NCI-H748 treated with DMSO at 0.1 percent for 48 hours (cell line): ENCODE results near the gene SPRY2.
"Not testable (repeated sequence)": the region's sequence is repeated elsewhere in the genome, so short reads cannot be mapped to it uniquely, and the experiment has no call there.

Experiments used
- DNase-seq: peaks from one replicate; lab custom pipeline; 2025; lab: John Stamatoyannopoulos, UW

The SPRY2 gene

DNA sequence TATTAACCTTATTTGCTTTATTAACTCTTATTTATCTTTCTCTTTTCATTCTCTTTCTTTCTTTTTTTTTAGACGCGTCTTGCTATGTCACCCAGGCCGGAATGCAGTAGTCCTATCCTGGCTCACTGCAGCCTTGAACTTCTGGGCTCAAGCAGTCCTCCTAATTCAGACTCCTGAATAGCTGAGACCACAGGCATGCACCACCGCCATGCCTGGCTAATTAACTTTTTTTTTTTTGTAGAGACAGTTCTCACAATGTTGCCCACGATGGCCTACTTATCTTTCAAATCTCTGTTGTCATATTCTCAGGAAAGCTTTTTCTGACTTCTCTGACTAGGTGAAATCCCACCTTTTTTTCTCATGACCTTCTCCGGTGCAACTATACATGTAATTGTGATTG lies 7.8 kb upstream of the SPRY2 start:
- no peak for DNase-seq

DNA sequence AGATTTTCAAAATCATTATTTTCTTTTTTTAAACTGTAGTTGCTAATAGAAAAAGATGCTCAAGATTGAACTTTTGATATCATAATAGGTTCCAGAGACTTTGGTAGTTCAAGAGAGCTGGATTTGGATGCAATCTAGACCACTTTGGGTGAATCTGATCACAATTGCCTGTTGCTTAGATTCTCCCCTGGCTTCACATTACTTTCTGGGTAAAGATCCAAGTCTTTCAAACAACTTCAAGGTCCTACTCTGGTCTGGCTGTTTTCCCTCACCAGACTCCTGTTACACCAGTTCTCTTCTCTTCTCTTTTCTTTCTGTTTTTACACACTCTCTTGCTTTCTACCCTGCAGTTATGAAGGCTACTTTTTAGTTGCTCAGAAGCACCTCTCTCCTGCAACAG lies 7.4 kb upstream of the SPRY2 start:
- no peak for DNase-seq

DNA sequence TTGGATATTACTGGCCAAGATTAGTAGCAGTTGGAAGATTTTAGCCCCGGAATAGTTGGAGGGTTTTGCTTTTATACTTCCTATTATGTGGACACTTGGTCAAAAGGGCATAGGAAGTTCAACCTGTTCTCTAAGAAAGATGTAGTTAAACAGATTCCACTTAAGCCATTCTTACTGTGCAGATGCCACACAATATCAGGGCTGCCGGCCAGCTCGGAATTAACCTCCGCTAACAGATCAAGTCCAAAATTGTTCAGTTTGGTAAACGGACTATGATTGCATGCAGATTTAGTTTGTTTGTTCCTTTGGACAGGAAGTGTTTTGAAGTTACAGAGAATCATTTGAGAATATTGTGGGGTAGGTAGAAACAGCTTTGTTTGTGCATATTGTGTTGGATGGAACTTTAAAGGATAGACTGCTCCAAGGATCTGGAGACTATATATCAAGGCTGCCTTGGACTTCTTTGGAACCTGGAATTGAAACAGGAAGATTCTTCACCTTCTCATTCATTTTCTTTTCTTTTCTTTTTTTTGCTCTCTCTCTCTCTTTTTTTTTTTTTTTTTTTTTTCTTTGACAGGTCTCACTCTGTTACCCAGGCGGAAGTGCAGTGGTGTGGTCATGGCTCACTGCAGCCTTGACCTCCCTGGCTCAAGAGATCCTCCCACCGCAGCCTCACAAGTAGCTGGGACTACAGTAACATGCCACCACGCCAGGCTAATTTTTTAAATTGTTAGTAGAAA lies 5.0 kb upstream of the SPRY2 start:
- no peak for DNase-seq

DNA sequence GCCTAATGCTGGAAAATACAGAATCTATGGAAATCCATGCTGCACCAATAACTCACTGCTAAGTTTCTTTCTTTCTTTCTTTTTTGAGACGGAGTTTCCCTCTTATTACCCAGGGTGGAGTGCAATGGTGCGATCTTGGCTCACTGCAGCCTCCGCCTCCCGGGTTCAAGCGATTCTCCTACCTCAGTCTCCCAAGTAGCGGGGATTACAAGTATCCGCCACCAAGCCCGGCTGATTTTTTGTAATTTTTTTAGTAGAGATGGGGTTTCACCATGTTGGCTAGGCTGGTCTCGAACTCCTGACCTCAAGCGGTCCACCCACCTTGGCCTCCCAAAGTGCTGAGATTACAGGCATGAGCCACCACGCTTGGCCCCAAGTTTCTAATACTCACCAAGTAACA lies 3.1 kb upstream of the SPRY2 start:
- DNase-seq = not testable (repeated sequence)

DNA sequence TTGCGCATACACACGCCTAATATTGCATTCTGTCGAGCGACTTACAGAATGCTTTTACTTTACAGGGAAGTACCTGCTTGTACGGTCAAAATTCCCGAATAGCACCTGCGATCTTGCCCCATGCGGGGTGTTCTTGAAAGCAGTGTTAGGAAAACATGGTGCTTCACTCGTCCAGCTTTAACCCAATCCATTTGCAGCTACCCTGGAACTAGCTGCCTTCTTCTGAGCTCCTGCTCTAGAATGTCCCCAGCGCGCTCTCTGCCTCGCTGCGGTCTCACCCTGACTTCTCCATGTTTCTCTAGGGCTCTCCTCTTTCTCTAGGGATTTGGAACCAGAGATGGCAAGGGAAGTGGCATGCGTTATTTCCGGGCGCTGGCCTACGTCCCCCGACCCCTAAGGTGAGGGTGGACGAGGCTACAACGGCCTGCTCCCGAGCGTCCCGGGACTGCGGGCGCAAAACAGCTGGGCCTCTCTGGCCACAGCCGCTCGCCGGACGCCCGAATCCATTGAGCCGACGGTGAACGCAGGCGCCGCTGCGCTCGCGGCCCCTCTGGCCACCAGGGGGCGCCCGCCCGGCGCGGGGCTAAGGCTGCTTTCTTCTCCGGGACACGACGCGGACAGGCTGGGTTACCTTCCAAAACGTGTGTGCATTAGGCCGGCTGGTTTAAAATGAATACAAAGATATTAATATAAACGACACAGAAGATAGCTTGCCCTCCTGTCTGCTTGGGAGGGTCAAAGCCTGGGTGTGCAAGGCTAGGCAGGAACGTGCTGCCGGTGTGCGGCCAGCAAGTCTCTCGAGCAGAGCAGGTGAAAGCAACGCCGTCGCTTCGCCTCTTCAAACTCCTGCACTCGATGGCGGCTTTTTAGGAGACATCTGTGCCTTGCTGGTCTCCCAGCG lies 1.8 kb upstream of the SPRY2 start:
- peak; percentile 72 for DNase-seq

DNA sequence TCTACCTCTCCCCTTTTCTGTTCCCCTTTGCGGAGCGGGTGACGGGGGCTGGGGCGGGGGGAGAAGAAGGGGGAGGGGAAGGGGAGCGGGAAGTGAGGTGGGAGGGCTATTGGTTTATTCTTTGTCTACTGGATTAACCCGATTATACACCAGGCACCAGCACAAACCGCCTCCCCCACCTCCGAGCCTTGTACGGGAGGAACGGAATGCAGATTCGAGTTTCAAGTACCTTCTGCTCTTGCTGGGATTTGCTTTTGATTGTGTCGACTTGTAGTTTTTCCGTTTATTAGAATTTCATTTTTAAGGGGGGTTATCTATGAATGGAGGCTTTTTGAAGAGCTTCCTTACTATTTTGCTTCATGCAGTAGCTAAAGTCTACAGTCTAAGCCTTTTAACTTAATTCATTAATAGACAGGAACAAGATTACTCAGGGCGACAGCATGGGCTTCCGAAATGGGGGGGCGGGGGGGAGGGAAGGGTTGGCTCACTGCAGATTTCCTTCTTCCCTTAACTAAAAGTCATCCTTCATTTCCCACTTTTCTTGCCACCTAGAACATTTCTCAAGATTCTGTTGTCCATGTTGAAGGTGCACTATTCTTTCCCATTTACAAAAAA lies 937 bp upstream of the SPRY2 start:
- peak; percentile 70 for DNase-seq

DNA sequence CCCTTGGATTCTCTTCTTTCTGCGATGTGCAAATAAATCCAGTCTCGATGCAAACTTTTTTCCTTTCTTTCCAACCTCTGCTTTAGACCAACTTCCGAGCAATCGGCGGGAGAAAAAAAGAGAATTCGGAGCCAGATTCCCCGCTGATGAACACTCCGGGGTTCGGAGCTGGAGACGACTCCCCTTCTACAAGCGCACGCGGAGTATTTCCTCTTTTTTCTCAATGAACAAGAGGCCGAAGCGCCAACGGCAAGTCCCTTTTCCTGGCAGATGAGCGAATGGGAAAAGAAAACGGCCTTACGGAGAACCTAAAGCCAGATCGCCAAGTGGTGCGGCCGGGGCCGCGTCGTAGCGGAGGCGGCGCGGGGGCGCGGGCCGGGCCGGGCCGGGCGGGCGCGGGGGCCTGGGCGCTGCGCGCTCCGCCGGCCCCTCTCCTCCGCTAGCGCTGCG lies 250 bp downstream of the SPRY2 start:
- peak; percentile 53 for DNase-seq

DNA sequence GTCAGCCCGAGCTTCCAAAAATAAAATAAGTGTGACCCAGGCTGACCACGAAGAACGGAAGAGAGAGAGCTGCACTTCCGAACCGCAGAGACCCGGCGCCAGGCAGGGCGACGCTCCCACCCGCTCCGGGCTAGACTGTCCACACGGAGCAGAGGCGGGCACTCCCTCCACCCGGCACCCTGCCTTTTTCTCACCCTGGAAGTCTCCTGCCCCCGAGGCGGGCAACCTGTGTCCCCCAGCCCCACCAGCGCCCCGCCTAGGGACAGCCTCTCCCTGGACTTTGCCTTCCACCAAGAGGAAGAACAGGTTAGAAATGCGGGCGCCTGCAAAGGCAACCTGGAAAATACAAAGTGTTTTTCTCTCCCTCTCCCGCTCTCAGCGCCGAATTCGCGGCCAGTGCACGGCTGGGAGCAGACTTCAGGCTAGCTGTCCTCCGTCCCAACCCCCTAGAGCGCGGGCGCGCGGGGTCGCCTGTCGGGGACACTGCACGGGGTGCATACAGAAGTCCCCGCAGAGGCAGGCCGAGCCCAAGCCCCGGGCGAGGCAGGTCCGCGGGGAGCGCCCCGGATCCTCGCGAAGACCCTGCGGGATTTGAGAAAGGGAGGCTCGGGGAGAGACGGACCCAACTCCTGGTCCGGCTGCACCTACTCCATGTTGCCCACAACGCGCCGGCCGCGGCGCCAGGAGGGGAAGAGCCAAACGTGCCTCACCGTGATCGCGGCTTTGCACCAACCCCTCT lies 845 bp downstream of the SPRY2 start:
- peak; percentile 52 for DNase-seq

DNA sequence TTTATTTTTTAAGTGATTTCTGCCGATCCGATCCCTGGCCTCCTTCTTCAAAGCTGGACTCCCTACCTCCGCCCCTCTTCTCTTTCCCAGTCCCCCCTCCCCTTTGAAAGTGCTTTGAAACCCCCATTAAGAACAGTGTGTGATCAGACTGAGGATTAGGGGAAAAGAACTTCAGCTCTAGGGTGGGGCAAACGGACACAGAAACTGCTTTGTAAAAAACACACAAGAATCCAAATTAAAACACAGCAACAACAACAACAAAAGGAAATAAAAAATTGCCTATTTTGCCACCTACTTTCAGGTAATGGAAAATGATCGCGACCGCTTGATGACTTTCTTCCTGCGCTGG lies 1.4 kb downstream of the SPRY2 start:
- DNase-seq = peak; percentile 37

DNA sequence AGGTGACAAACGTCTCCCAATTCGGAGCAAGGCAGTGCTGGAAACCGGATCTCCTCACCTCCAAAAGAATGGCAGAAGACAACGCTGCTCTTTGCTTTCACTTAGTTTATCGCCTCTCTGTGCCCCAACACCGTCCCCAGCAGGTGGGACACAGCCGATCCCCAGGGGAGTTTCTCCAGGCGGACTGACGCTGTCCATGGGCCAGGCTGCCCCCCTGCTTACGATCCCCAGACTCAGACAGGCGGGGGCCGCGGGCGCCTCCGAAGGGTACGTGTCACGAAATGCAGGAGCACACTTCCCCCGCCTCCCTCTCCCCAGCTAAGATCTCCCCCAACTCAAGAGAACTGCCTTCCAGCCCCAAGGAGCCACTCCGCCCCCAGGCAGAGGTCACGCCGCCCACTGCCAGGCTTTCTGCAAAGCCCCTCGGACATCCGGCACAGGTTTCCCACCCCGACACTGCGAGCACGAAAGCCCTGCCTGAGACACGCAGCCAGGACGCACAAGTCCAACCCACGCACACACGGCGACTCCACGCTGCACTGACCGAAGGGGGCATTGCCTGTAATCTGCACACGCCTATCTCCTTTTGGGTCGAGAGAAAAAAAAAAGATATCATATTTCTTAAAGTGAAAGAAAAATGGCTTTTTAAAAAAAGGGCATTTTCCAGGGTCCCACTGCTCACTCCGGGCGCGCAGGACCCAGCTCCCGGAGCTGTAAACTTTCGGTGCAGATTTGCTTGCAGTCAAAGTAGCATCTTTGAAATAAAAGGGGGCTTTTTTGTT lies 2.0 kb downstream of the SPRY2 start:
- peak; percentile 60 for DNase-seq

DNA sequence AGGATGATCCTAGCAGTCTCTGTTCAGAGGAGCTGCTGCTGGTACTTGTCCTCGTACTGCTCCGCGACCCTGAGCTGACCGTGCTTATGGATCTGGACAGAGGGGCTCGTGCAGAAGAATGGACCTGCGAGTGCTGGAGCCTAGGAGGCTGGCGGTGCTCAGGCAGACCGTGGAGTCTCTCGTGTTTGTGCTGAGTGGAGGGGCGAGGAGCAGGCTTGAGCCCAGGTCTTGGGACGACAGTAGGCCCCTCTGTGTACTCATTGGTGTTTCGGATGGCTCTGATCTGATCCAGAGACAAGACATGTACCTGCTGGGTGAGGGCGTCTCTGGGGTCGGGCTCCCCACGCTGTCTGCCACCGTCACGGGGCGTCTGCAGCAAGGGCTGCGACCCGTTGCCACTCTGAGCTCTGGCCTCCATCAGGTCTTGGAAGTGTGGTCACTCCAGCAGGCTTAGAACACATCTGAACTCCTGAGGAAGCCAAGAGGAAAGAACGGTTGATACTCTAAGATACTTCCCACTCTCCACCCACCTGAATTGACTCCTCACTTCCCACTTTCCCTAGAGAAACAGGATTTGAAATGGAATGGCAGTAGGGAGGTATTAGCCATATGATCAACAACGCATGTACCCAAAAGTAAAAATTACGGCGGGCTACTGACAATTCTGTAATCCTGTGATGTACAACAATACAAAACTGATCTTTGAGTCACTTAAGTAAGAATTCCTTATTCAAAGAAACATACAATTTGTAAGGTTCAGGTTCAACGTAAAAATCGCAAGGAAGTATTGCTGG lies 3.4 kb downstream of the SPRY2 start:
- no peak for DNase-seq

DNA sequence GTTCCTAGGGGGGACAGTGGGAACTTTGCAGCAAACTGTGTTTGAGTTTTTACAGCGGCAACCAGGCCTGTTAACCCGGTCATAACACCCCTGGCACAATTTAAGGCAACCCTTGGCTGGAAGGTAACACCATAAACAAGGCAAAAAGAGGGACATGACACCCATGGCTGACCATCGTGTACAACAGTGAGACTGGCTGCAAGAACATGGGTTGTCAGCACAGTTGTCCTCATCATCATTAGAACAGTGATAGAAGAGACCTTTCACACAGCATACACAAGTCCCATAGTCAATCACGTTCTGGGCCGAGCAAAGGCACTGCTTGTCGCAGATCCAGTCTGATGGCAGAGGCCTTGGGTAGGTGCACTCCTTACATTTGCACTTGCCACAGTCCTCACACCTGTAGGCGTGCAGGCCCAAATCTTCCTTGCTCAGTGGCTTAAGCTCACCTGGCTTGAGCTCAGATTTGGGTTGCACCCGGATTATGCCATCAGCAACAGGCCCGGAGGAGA lies 4.1 kb downstream of the SPRY2 start:
- no peak for DNase-seq

DNA sequence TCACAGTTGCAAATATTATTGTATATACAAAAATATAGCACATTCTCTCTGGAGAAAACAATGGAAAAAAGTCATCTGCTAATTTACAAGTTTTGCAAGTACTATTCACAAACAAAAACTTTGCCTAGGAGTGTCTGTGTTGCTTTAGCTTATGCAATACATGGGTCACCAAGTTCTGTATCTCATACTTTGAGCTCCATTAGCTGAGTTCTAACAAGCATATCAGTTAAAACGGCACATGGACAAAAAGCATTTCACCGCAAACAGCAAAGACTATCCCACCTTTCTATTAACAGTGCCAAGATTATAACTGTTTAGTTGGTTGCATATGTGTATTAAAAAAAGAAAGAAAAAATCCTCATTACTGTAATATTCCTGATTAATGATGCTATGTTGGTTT lies 4.6 kb downstream of the SPRY2 start:
- DNase-seq = no peak

DNA sequence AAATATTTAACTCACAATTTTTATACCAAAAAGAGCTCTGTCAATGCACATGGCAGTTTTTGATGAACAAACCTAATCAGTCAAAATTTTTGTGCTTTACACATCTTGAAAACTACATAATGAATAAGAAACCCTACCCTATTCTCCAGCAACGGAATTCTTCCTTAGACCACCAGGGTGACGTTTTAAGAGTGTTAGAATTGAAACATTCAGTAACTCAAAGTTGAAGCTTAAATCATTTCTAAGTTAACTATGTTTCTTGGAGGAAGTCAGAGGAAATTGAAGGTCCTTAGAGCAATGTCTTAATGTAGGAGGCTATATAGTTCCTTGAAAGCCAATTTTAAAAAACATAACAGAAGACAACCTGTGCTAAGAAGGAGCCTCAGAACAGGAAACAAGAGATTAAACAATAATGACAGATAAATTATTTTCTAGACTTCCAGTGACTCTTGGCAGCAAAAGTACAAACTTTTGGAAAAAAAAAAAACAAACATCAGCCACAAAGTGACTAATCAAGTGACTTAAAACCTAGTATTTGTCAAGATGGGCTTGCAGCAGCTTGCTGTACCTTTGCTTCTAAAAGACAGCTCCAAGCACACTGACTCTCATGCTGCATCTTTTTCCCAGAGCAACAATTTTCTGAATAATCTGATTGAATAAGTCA lies 6.2 kb downstream of the SPRY2 start:
- DNase-seq = no peak

DNA sequence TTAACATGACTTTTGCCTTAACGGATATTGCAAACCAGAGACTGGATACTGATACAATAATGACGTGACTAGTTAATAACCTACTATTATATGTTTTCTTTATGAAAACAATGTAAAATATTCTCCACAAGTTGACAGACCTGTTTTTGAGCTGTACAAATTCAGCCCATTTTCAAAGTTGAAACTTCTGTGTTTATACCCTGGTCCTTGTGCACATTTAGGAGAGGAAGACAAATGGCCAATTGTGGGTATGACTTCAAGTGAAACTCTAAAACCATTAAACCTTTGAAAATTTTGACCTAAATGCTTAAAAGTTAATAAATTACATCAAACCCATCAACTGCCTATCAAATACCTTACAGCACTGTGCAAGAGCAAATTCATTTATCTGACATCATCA lies 8.9 kb downstream of the SPRY2 start:
- DNase-seq = no peak

DNA sequence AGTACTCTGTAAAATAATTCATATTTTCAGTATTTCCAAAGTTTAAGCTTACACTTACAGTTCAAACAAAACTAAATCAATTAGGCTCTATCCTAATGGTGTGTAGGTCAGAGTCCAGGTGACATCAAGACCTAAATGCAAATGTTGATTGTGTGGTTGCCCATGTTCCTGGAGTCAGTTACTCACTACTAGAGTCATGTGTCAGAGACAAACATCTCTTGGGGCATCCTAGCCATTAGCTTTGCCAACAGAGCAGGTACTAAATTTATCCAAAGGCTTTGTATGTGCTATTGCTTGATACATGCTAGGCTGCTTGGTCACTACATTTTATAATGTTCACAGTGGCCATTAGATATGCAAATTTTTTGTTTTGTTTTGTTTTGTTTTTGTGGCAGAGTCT lies 11.7 kb downstream of the SPRY2 start:
- DNase-seq = no peak

DNA sequence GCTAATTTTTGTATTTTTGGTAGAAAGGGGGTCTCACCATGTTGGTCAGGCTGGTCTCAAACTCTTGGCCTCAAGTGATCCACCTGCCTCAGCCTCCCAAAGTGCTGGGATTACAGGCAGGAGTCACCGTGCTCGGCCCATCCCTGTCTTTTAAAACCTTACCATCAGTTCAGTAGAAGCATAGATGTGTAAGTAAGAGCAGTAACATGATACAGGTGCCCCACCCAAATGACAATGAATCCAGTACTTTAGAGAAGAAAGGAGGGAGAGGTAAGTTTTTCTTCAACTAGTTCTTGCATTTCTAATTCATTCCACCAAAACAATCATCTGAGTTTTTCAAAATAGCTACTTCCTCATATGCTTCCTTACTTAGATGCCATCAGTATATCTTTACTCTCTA lies 21.9 kb downstream of the SPRY2 start:
- no peak for DNase-seq

DNA sequence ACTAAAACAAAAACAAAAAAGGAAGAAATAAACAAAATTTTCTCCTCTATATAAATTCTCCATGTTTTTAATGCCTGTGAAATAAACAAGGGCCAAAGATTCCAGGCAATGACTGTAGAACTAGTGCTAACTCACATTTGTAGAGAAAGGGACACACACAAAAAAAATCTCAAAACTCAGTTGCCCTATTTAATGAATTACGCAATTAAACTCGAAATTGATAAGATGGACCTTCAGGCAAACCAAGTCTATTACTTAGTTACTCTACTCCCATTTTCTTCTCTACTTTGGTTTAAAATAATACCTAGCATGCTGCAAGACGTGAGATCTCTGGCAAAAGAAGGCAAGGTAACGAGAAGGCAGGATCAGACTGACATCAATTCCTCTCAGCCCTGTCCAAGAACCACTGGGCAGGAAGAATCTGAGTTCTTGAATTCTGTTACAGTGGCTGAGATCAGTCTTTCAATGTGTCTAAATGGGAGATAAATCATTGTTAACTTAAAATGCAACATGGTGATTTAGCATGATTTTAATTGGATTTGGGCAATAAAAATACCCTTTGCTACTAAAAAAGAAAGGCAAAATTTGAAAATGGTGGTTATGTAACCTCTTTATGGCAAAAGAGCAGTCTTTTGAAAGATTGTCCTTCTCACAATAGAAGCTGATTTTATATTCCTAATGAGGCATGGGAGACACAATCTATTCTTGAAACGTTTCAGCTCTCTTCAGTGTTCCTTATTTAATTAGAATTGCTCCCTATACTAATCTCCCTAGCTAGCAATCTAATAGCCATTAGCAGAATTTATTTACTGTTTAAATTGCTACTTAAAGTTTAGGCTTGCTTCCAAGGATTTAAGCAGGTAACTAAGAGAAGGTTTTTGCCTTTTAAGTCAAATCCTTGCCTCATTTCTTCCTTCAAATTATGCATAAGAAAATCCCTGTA lies 25.9 kb downstream of the SPRY2 start:
- no peak for DNase-seq
